Measurements from ENCODE around the gene AMZ1. TPM values are rescaled to one million over a fixed set of nuclear protein-coding genes. Genes with fewer than 3 reads are reported as not detected.

Gene AMZ1
- total RNA-seq, 1 experiment from 2014 or later: 1.3 TPM

GRCh38 chr7:2657920-2658671 lies 29.9 kb upstream of the AMZ1 start:
- H3K27me3 ChIP-seq (replicated peaks): no peaks in the 10 kb centered on the region
- H3K27ac ChIP-seq: no peak overlapping the region
- DNase-seq (ENCODE audit: low read depth in 1 of 2, low spot score in 2 of 2): no peak
- H3K9me3 ChIP-seq (replicated peaks): no peaks in the 10 kb centered on the region
- no peak overlapping the region for H3K4me3 ChIP-seq
- H3K4me1 ChIP-seq (replicated peaks): no peaks in the 10 kb centered on the region
- peaks cover 73% of the 10 kb centered on the region for H3K36me3 ChIP-seq

- Histone ChIP-seq H3K36me3 (peaks cover 77% of the 10 kb centered on the region), H3K9me3 (replicated peaks) (no peaks in the 10 kb centered on the region), H3K4me3 (no peak overlapping the region), H3K27ac (no peak overlapping the region), H3K27me3 (replicated peaks) (no peaks in the 10 kb centered on the region), H3K4me1 (replicated peaks) (no peaks in the 10 kb centered on the region)
- DNase-seq (ENCODE audit: low read depth in 1 of 2, low spot score in 2 of 2): no peak
These were observed 29.1 kb upstream of the AMZ1 start for GRCh38 chr7:2658941-2659340.

GRCh38 chr7:2659556-2660358 lies 28.2 kb upstream of the AMZ1 start:
- Histone ChIP-seq H3K4me3 (no peak overlapping the region), H3K9me3 (replicated peaks) (no peaks in the 10 kb centered on the region), H3K36me3 (peaks cover 75% of the 10 kb centered on the region), H3K27ac (no peak overlapping the region), H3K4me1 (replicated peaks) (no peaks in the 10 kb centered on the region), H3K27me3 (replicated peaks) (no peaks in the 10 kb centered on the region)
- DNase-seq (ENCODE audit: low read depth in 1 of 2, low spot score in 2 of 2): no peak

- DNase-seq (ENCODE audit: low read depth in 1 of 2, low spot score in 2 of 2): no peak
- no peak overlapping the region for H3K4me3 ChIP-seq
- no peaks in the 10 kb centered on the region for H3K27me3 ChIP-seq (replicated peaks)
- H3K4me1 ChIP-seq (replicated peaks): peaks cover 6% of the 10 kb centered on the region
- peaks cover 71% of the 10 kb centered on the region for H3K36me3 ChIP-seq
- H3K9me3 ChIP-seq (replicated peaks): no peaks in the 10 kb centered on the region
- H3K27ac ChIP-seq: no peak overlapping the region
These were observed 27.5 kb upstream of the AMZ1 start for GRCh38 chr7:2660359-2661095.

GRCh38 chr7:2661096-2661449 lies 26.9 kb upstream of the AMZ1 start:
- peaks cover 65% of the 10 kb centered on the region for H3K36me3 ChIP-seq
- H3K27me3 ChIP-seq (replicated peaks): no peaks in the 10 kb centered on the region
- H3K4me1 ChIP-seq (replicated peaks): peaks cover 7% of the 10 kb centered on the region
- no peak overlapping the region for H3K4me3 ChIP-seq
- H3K9me3 ChIP-seq (replicated peaks): no peaks in the 10 kb centered on the region
- DNase-seq (ENCODE audit: low read depth in 1 of 2, low spot score in 2 of 2): no peak
- no peak overlapping the region for H3K27ac ChIP-seq

GRCh38 chr7:2661602-2662272 lies 26.3 kb upstream of the AMZ1 start:
- no peak overlapping the region for H3K27ac ChIP-seq
- peaks cover 7% of the 10 kb centered on the region for H3K4me1 ChIP-seq (replicated peaks)

GRCh38 chr7:2662273-2663120 lies 25.5 kb upstream of the AMZ1 start:
- Histone ChIP-seq H3K4me3 (no peak overlapping the region), H3K27ac (no peak overlapping the region), H3K4me1 (replicated peaks) (peaks cover 7% of the 10 kb centered on the region), H3K36me3 (peaks cover 51% of the 10 kb centered on the region), H3K9me3 (replicated peaks) (no peaks in the 10 kb centered on the region), H3K27me3 (replicated peaks) (no peaks in the 10 kb centered on the region)
- DNase-seq (ENCODE audit: low read depth in 1 of 2, low spot score in 2 of 2): no peak

More at GRCh38 chr7:2661602-2662272, 26.3 kb upstream of the AMZ1 start:
- no peak for DNase-seq (ENCODE audit: low read depth in 1 of 2, low spot score in 2 of 2)
- H3K9me3 ChIP-seq (replicated peaks): no peaks in the 10 kb centered on the region
- H3K27me3 ChIP-seq (replicated peaks): no peaks in the 10 kb centered on the region
- peaks cover 59% of the 10 kb centered on the region for H3K36me3 ChIP-seq
- H3K4me3 ChIP-seq: no peak overlapping the region

GRCh38 chr7:2663121-2663886 lies 24.7 kb upstream of the AMZ1 start:
- Histone ChIP-seq H3K27ac (no peak overlapping the region), H3K4me3 (no peak overlapping the region), H3K36me3 (peaks cover 43% of the 10 kb centered on the region), H3K4me1 (replicated peaks) (peaks cover 7% of the 10 kb centered on the region), H3K9me3 (replicated peaks) (no peaks in the 10 kb centered on the region), H3K27me3 (replicated peaks) (no peaks in the 10 kb centered on the region)
- DNase-seq (ENCODE audit: low read depth in 1 of 2, low spot score in 2 of 2): no peak

GRCh38 chr7:2663960-2664359 lies 24.0 kb upstream of the AMZ1 start:
- Histone ChIP-seq H3K27ac (no peak overlapping the region), H3K4me1 (replicated peaks) (peaks cover 7% of the 10 kb centered on the region), H3K36me3 (peaks cover 36% of the 10 kb centered on the region), H3K9me3 (replicated peaks) (no peaks in the 10 kb centered on the region), H3K27me3 (replicated peaks) (no peaks in the 10 kb centered on the region), H3K4me3 (no peak overlapping the region)
- DNase-seq (ENCODE audit: low read depth in 1 of 2, low spot score in 2 of 2): no peak

GRCh38 chr7:2665359-2665791 lies 22.6 kb upstream of the AMZ1 start:
- peaks cover 27% of the 10 kb centered on the region for H3K36me3 ChIP-seq
- no peaks in the 10 kb centered on the region for H3K27me3 ChIP-seq (replicated peaks)
- no peak overlapping the region for H3K27ac ChIP-seq
- no peak overlapping the region for H3K4me3 ChIP-seq
- H3K9me3 ChIP-seq (replicated peaks): no peaks in the 10 kb centered on the region
- DNase-seq (ENCODE audit: low read depth in 1 of 2, low spot score in 2 of 2): no peak
- H3K4me1 ChIP-seq (replicated peaks): peaks cover 7% of the 10 kb centered on the region

GRCh38 chr7:2666155-2666554 lies 21.8 kb upstream of the AMZ1 start:
- peaks cover 21% of the 10 kb centered on the region for H3K36me3 ChIP-seq
- H3K27ac ChIP-seq: no peak overlapping the region
- no peak for DNase-seq (ENCODE audit: low read depth in 1 of 2, low spot score in 2 of 2)
- peaks cover 12% of the 10 kb centered on the region for H3K4me1 ChIP-seq (replicated peaks)
- no peaks in the 10 kb centered on the region for H3K27me3 ChIP-seq (replicated peaks)
- no peak overlapping the region for H3K4me3 ChIP-seq
- H3K9me3 ChIP-seq (replicated peaks): no peaks in the 10 kb centered on the region

- Histone ChIP-seq H3K9me3 (replicated peaks) (no peaks in the 10 kb centered on the region), H3K4me3 (no peak overlapping the region), H3K27ac (no peak overlapping the region), H3K4me1 (replicated peaks) (peaks cover 12% of the 10 kb centered on the region), H3K36me3 (peaks cover 15% of the 10 kb centered on the region), H3K27me3 (replicated peaks) (no peaks in the 10 kb centered on the region)
- no peak for DNase-seq (ENCODE audit: low read depth in 1 of 2, low spot score in 2 of 2)
These were observed 21.3 kb upstream of the AMZ1 start for GRCh38 chr7:2666588-2667250.
